ENCODE measurements around the gene LILRB1.

LILRB1 gene

GRCh38 chr19:54660306-54660705, 30.0 kb downstream of the LILRB1 start:
- in situ Hi-C loops (cut with HindIII; ENCODE audit: low pct_ligation_motif_present, low sequenced_read_pairs), result no loop called here
- no peaks in the 10 kb centered on the region for H3K36me3 ChIP-seq (replicated peaks)
- TF ChIP-seq CTCF (IDR thresholded peaks at IDR 0.05; ENCODE audit: low read depth, low read length, missing control alignments), result no peak
- no peak for DNase-seq
- no peaks in the 10 kb centered on the region for H3K27me3 ChIP-seq (replicated peaks)
- no peak overlapping the region for H3K27ac ChIP-seq
- H3K4me3 ChIP-seq (ENCODE audit: low read depth, low read length), result no peak overlapping the region

GRCh38 chr19:54660964-54661363, 30.7 kb downstream of the LILRB1 start:
- no peaks in the 10 kb centered on the region for H3K36me3 ChIP-seq (replicated peaks)
- no peak for DNase-seq
- no peak overlapping the region for H3K4me3 ChIP-seq (ENCODE audit: low read depth, low read length)
- no peaks in the 10 kb centered on the region for H3K27me3 ChIP-seq (replicated peaks)
- H3K27ac ChIP-seq, result no peak overlapping the region
- TF ChIP-seq CTCF (IDR thresholded peaks at IDR 0.05; ENCODE audit: low read depth, low read length, missing control alignments), result no peak
- in situ Hi-C loops (cut with HindIII; ENCODE audit: low pct_ligation_motif_present, low sequenced_read_pairs), result no loop called here

- Histone ChIP-seq H3K27me3 (replicated peaks) (no peaks in the 10 kb centered on the region), H3K27ac (no peak overlapping the region), H3K4me3 (ENCODE audit: low read depth, low read length) (no peak overlapping the region), H3K36me3 (replicated peaks) (no peaks in the 10 kb centered on the region)
- no peak for DNase-seq
- TF ChIP-seq CTCF (IDR thresholded peaks at IDR 0.05; ENCODE audit: low read depth, low read length, missing control alignments), result no peak
- in situ Hi-C loops (cut with HindIII; ENCODE audit: low pct_ligation_motif_present, low sequenced_read_pairs), result no loop called here
Measured at GRCh38 chr19:54661846-54662481, 31.7 kb downstream of the LILRB1 start.

- in situ Hi-C loops (cut with HindIII; ENCODE audit: low pct_ligation_motif_present, low sequenced_read_pairs), result no loop called here
- H3K27ac ChIP-seq, result no peak within 1 kb of the TSS
- DNase-seq, result no peak
- H3K27me3 ChIP-seq (replicated peaks), result no peaks in the 10 kb centered on the region
- no peaks in the 10 kb centered on the region for H3K36me3 ChIP-seq (replicated peaks)
- no peak for TF ChIP-seq CTCF (IDR thresholded peaks at IDR 0.05; ENCODE audit: low read depth, low read length, missing control alignments)
- H3K4me3 ChIP-seq (ENCODE audit: low read depth, low read length), result no peak within 1 kb of the TSS
Measured at GRCh38 chr19:54662730-54663129, 32.4 kb downstream of the LILRB1 start, which contains the start of gene LILRB4. LILRB4 (plus strand) TSS chr19:54662985; CDS start chr19:54663034, 49 bp downstream.

- in situ Hi-C loops (cut with HindIII; ENCODE audit: low pct_ligation_motif_present, low sequenced_read_pairs), result no loop called here
- Histone ChIP-seq H3K4me3 (ENCODE audit: low read depth, low read length) (no peak overlapping the region), H3K36me3 (replicated peaks) (no peaks in the 10 kb centered on the region), H3K27ac (no peak overlapping the region), H3K27me3 (replicated peaks) (no peaks in the 10 kb centered on the region)
- no peak for DNase-seq
- no peak for TF ChIP-seq CTCF (IDR thresholded peaks at IDR 0.05; ENCODE audit: low read depth, low read length, missing control alignments)
Measured at GRCh38 chr19:54665530-54665929, 35.2 kb downstream of the LILRB1 start.

GRCh38 chr19:54667217-54667616, 36.9 kb downstream of the LILRB1 start:
- Histone ChIP-seq H3K27me3 (replicated peaks) (no peaks in the 10 kb centered on the region), H3K36me3 (replicated peaks) (no peaks in the 10 kb centered on the region), H3K27ac (no peak overlapping the region), H3K4me3 (ENCODE audit: low read depth, low read length) (no peak overlapping the region)
- in situ Hi-C loops (cut with HindIII; ENCODE audit: low pct_ligation_motif_present, low sequenced_read_pairs), result no loop called here
- no peak for DNase-seq
- no peak for TF ChIP-seq CTCF (IDR thresholded peaks at IDR 0.05; ENCODE audit: low read depth, low read length, missing control alignments)
